HepG2 (cell line): Measurements from ENCODE around the gene TRIM69. TPM values are rescaled to one million over a fixed set of nuclear protein-coding genes. Genes with fewer than 3 reads are reported as not detected.

ENCODE experiments used
- AGO2 ChIP-seq: fragments of 200-400 bp; formaldehyde crosslinking; optimal IDR thresholded peaks from 2 replicates; pipeline ENCODE3; 2017; ENCODE audit warnings: mild to moderate bottlenecking, low read depth, low read length, moderate library complexity
- CHCHD3 ChIP-seq: sonication (generic); formaldehyde crosslinking; IDR thresholded peaks from 2 replicates; pipeline ENCODE4 v1.8.0; 2022; ENCODE audit warnings: mild to moderate bottlenecking, missing genetic modification reagents, moderate library complexity
- FOXA3 ChIP-seq: IDR thresholded peaks from 2 replicates; pipeline ENCODE4 v1.6.1; 2016; ENCODE audit warnings: missing genetic modification reagents, missing compliant biosample characterization
- FOXP1 ChIP-seq, 2 experiments: fragments of 450-650 bp in 1 of 2; IDR thresholded peaks; 2 replicates each; pipeline ENCODE4 v1.6.1; 2017 to 2018; ENCODE audit warnings: antibody characterized with exemption in 1 of 2
- GATAD2A ChIP-seq: IDR thresholded peaks from 2 replicates; pipeline ENCODE4 v1.6.1; 2016
- GRHL1 ChIP-seq: sonication (generic); formaldehyde crosslinking; conservative IDR thresholded peaks from 2 replicates; pipeline ENCODE4 v1.8.0; 2022; ENCODE audit warnings: missing genetic modification reagents
- HHEX ChIP-seq: IDR thresholded peaks from 2 replicates; pipeline ENCODE4 v1.6.1; 2016; ENCODE audit warnings: control low read depth
- MTA1 ChIP-seq: sonication (generic); formaldehyde crosslinking; IDR thresholded peaks from 2 replicates; pipeline ENCODE4 v1.4.0; 2020; ENCODE audit warnings: missing genetic modification reagents, mild to moderate bottlenecking, borderline replicate concordance
- PHF5A ChIP-seq: IDR thresholded peaks from one replicate; pipeline ENCODE4 v1.6.1; 2018; ENCODE audit warnings: low read depth, missing genetic modification reagents; ENCODE audit not compliant: unreplicated experiment
- THYN1 ChIP-seq: sonication (generic); formaldehyde crosslinking; IDR thresholded peaks from 2 replicates; pipeline ENCODE4 v1.8.1; 2023; ENCODE audit warnings: low read depth, mild to moderate bottlenecking, moderate library complexity, missing genetic modification reagents, borderline replicate concordance
- YEATS2 ChIP-seq: sonication (generic); formaldehyde crosslinking; IDR thresholded peaks from 2 replicates; pipeline ENCODE4 v1.4.0; 2020; ENCODE audit warnings: missing genetic modification reagents, borderline replicate concordance
- ZBTB20 ChIP-seq: sonication (generic); formaldehyde crosslinking; IDR thresholded peaks from 2 replicates; pipeline ENCODE4 v1.8.1; 2023; ENCODE audit warnings: missing genetic modification reagents, low read depth, mild to moderate bottlenecking, borderline replicate concordance
- ZNF407 ChIP-seq: sonication (generic); formaldehyde crosslinking; IDR thresholded peaks from one replicate; pipeline ENCODE4 v1.5.1; 2020; ENCODE audit warnings: mild to moderate bottlenecking, missing genetic modification reagents; ENCODE audit errors: not compliant biosample characterization
- ZNF414 ChIP-seq: sonication (generic); formaldehyde crosslinking; IDR thresholded peaks from 2 replicates; pipeline ENCODE4 v1.5.0; 2020; ENCODE audit warnings: missing genetic modification reagents
- ZNF441 ChIP-seq: sonication (generic); formaldehyde crosslinking; IDR thresholded peaks from 2 replicates; pipeline ENCODE4 v1.7.0; 2021; ENCODE audit warnings: missing genetic modification reagents, borderline replicate concordance
- ZNF558 ChIP-seq: sonication (generic); formaldehyde crosslinking; IDR thresholded peaks from 2 replicates; pipeline ENCODE4 v1.9.0; 2022; ENCODE audit warnings: mild to moderate bottlenecking, missing genetic modification reagents, borderline replicate concordance
- polyA plus RNA-seq, 8 experiments: library from polyadenylated mRNA; depleted of rRNA in 3 of 8; stranded (reverse) in 7 of 8; unstranded in 1 of 8; fragments of >200 nt; fragmentation: Illumina TruSeq in 4 of 8; extraction: Trizol in 4 of 8; gene quantifications; 2 replicates each; pipeline versions ENCODE4 v1.2.1 to v1.2.3, GENCODE V29; 2011 to 2016; ENCODE audit warnings: low read depth in 4 of 8, missing spikeins in 1 of 8, mixed read lengths in 1 of 8; ENCODE audit not compliant: insufficient read depth in 1 of 8
- total RNA-seq, 5 experiments: library from RNA; depleted of rRNA; stranded (reverse); fragments of >200 nt; fragmentation: Illumina TruSeq; extraction: Trizol; gene quantifications; 2 replicates each; pipeline ENCODE4 v1.2.3, GENCODE V29; 2016; ENCODE audit warnings: low read depth in 1 of 5

TRIM69 gene
- total and polyA plus RNA-seq, 2 of the 13 experiments (the other 11 are each of a cell fraction or from before 2014, with no cell fraction given), result 2.6 to 3.2 TPM

DNA sequence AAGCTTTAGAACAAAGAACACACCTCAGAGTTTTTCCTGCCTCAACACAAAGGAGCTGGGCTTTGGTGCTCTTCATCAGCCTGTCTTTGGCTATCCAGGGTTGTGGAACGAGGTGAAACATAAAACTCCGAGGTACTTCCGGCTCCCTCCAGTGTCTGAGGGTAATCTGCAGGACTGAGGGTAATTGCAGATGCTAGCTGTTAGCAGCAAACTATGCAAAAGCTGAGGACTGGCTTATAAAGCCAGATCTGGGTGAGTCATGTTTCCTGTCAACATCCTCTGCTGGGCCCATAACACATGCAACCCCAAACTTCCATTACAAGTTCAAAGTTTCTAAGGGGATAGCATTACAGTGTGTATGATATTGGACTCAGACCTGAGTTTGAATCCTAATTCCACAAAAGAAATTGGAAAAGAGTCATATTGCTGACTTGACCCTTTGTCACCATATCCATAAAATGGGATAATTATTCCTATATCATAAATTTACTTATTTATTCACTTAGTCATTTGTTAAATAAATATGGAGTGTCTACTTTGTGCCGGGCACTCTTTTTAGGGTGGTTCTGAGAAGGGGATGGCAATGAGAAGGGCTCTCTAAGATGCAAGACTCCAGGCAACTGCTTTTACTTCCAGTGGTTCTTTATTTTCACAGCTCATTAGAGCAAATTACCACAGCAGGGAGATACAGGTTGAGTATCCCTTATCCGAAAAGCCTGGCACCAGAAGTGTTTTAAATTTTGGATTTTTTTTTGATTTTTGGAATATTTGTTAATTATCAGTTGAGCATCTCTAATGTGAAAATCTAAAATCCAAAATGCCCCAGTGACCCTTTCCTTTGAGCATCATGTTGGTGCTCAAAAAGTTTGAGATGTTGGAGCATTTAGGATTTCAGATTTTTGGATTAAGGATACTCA is 9.5 kb upstream of the TRIM69 start (continued):
- TF ChIP-seq ZNF441 (0 out of 2 replicates have a peak, but pooled peaks have one; percentile 22), FOXA3 (CRISPR knock-in tag) (peak; percentile 86), ZNF558 (CRISPR knock-in tag) (no peak), PHF5A (CRISPR knock-in tag) (no peak), AGO2 (no peak), YEATS2 (CRISPR knock-in tag) (peak; percentile 67; the same call in 1 of the 2 replicates), THYN1 (no peak), CHCHD3 (CRISPR knock-in tag) (no peak), ZBTB20 (CRISPR knock-in tag) (no peak; the same call in 1 of the 2 replicates), HHEX (CRISPR knock-in tag) (no peak), FOXP1 (IDR thresholded peaks at IDR 0.05) (no peak), FOXP1 (CRISPR knock-in tag; IDR thresholded peaks at IDR 0.05) (peak; percentile 53; the same call in 1 of the 2 replicates), GRHL1 (CRISPR knock-in tag) (no peak), GATAD2A (CRISPR knock-in tag) (peak; percentile 56), ZNF414 (no peak), MTA1 (CRISPR knock-in tag) (no peak), ZNF407 (no peak)
